Stomach (tissue), 9 donors: ENCODE results near the gene FOXN4. TPM values are rescaled to one million over a fixed set of nuclear protein-coding genes. Genes with fewer than 3 reads are reported as not detected.

Experiments used
- DNase-seq, 2 donors: peaks; one replicate each; pipeline versions ENCODE4 v3.0.0 to v3.0.0-alpha.2; 2013 to 2019
- H3K27ac ChIP-seq, 5 donors: fragments of 200-600 bp in 4 of 5; sonication (generic) in 4 of 5; one replicate each; pipeline ENCODE4 v1.5.1; 2013 to 2019; ENCODE audit warnings: mild to moderate bottlenecking in 1 of 5, moderate library complexity in 1 of 5
- H3K27me3 ChIP-seq, 3 donors: fragments of 200-600 bp; sonication (generic); one replicate each; pipeline ENCODE4 v1.5.1; 2017 to 2019; ENCODE audit warnings: mixed run types in 1 of 3
- H3K36me3 ChIP-seq, 4 donors: fragments of 200-600 bp; sonication (generic); 1 replicate in 3 of 4; 2 replicates in 1 of 4; pipeline ENCODE4 v1.5.1; 2016 to 2019
- H3K4me1 ChIP-seq, 4 donors: fragments of 200-600 bp; sonication (generic); one replicate each; pipeline ENCODE4 v1.5.1; 2016 to 2019
- H3K4me3 ChIP-seq, 4 donors: fragments of 200-600 bp; sonication (generic) in 3 of 4; one replicate each; pipeline ENCODE4 v1.5.1; 2016 to 2019; ENCODE audit warnings: mild to moderate bottlenecking in 1 of 4
- H3K9me3 ChIP-seq, 4 donors: fragments of 200-600 bp; sonication (generic); one replicate each; pipeline ENCODE4 v1.5.1; 2016 to 2019
- CTCF ChIP-seq, 7 experiments: fragments of 450-650 bp in 4 of 7; fragments of 200-600 bp in 3 of 7; sonication (generic) in 3 of 7; IDR thresholded peaks; one replicate each; pipeline ENCODE4 v1.5.1; 2016 to 2019; ENCODE audit warnings: antibody characterized with exemption in 7 of 7, control low read depth in 2 of 7, mild to moderate bottlenecking in 1 of 7
- EP300 ChIP-seq: sonication (generic); formaldehyde crosslinking; IDR thresholded peaks from one replicate; pipeline ENCODE4 v1.6.1; 2017; ENCODE audit warnings: antibody characterized with exemption
- POLR2A ChIP-seq, 4 donors: fragments of 450-650 bp; IDR thresholded peaks; one replicate each; pipeline ENCODE4 v1.6.1; 2016; ENCODE audit warnings: antibody characterized with exemption in 4 of 4, control low read depth in 2 of 4, mild to moderate bottlenecking in 1 of 4, moderate library complexity in 1 of 4
- POLR2AphosphoS5 ChIP-seq, 3 donors: sonication (generic); formaldehyde crosslinking; IDR thresholded peaks; one replicate each; pipeline ENCODE4 v1.6.1; 2016; ENCODE audit warnings: antibody characterized with exemption in 3 of 3
- WGBS, 5 donors: extraction: QIAGEN DNeasy Blood & Tissue Kit in 3 of 5; methylation state at CpG; one replicate each; pipeline versions ENCODE4 v1.1.5 to v1.1.7; 2013 to 2018; 5-methylcytosine and 5-hydroxymethylcytosine counted together
- intact Hi-C: fragments of 100-400 bp; cut with DNase I; formaldehyde crosslinking; loops from one replicate; pipeline ENCODE4 v1.15.1; 2023; ENCODE audit warnings: low total_unique reads
- polyA plus RNA-seq, 3 donors: library from polyadenylated mRNA; stranded (reverse); fragments of 200-250 nt; gene quantifications; one replicate each; pipeline ENCODE4 v1.2.3, GENCODE V29; 2013
- total RNA-seq, 5 donors: library from RNA; depleted of rRNA; stranded (reverse); fragments of >200 nt; gene quantifications; one replicate each; pipeline versions ENCODE4 v1.1.0 to v1.2.3, GENCODE V29; 2014 to 2016
- donor health status: healthy with polysubstance abuse.
- donor health status: Bipolar disorder and iron deficiency.
- donor health status: healthy.

Gene FOXN4
- total and polyA plus RNA-seq, 8 donors: not detected

DNA sequence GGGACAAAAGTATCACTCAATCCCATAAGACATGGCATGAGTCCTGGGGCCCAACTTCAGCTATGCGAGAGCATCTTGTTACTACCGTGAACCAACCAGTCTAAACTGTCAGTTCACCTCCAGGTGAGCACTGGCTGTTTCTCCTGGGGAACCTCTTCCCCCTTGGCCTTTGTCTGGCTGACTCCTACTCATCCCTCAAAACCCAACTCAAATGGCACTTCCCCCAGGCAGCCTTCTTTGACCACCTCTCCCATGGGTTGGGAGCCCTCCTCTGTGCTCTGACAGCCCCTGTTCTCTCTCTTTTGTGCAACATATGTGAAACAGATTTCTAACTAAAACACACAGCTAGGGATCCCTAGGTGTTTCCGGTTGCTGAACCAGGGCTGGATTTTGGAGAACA lies 37.7 kb downstream of the FOXN4 start:
- 83 to 96% (median 90%) methylated on average over 1 to 3 of the region's 3 CpGs for WGBS, 5 donors
- TF ChIP-seq CTCF (IDR thresholded peaks at IDR 0.05) (no peak), POLR2AphosphoS5 (IDR thresholded peaks at IDR 0.05) (no peak), EP300 (no peak), POLR2A (IDR thresholded peaks at IDR 0.05) (no peak)
- intact Hi-C loops: no loop called here
- H3K27ac ChIP-seq: no peak overlapping the region
- DNase-seq: no peak
- H3K9me3 ChIP-seq: no peaks in the 10 kb centered on the region
- H3K27me3 ChIP-seq: no peaks in the 10 kb centered on the region
- H3K4me1 ChIP-seq: no peaks in the 10 kb centered on the region
- H3K36me3 ChIP-seq: peaks cover 12 to 48% (median 27%) of the 10 kb centered on the region in 4 donors
- H3K4me3 ChIP-seq: no peak overlapping the region

DNA sequence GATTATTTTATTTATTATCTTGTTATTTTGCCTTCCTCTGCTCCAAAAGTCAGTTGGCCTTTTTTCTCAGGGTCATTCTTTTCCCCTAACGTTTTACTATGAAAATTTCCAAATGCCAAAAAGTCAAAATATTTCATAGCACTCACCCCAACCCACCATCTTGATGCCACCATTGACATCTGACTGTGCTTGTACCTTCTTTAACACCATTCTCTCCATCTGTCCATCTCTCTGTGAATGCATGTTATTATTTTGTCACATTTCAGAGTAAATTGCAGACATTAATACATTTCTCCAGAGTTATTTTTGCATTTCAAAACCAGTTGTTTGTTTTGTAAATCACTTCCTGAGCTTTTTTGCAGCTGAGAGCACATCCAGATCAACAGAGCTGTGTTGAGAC lies 38.6 kb downstream of the FOXN4 start:
- no peaks in the 10 kb centered on the region for H3K27me3 ChIP-seq
- DNase-seq: no peak
- no peaks in the 10 kb centered on the region for H3K4me1 ChIP-seq
- H3K9me3 ChIP-seq: no peaks in the 10 kb centered on the region
- TF ChIP-seq POLR2AphosphoS5 (IDR thresholded peaks at IDR 0.05) (no peak), CTCF (IDR thresholded peaks at IDR 0.05) (no peak), EP300 (no peak), POLR2A (IDR thresholded peaks at IDR 0.05) (no peak)
- intact Hi-C loops: no loop called here
- 0 to 40% (median 28%) methylated on average over 1 of the region's 1 CpG for WGBS, 5 donors
- no peak overlapping the region for H3K4me3 ChIP-seq
- peaks cover 21 to 57% (median 37%) of the 10 kb centered on the region in 4 donors for H3K36me3 ChIP-seq
- H3K27ac ChIP-seq: no peak overlapping the region

GRCh38 chr12:109269428-109269827 lies 39.7 kb downstream of the FOXN4 start:
- Histone ChIP-seq H3K27me3 (no peaks in the 10 kb centered on the region), H3K4me3 (no peak overlapping the region), H3K9me3 (no peaks in the 10 kb centered on the region), H3K4me1 (no peaks in the 10 kb centered on the region), H3K36me3 (peaks cover 32 to 67% (median 47%) of the 10 kb centered on the region in 4 donors), H3K27ac (no peak overlapping the region)
- no peak for DNase-seq
- TF ChIP-seq CTCF (IDR thresholded peaks at IDR 0.05) (no peak), POLR2AphosphoS5 (IDR thresholded peaks at IDR 0.05) (no peak), POLR2A (IDR thresholded peaks at IDR 0.05) (no peak), EP300 (no peak)
- WGBS, 5 donors: 46 to 74% (median 50%) methylated on average over 3 of the region's 3 CpGs
- intact Hi-C loops: loop anchor here (5.0 kb wide), 1 partner anchor 118 kb away; no protein-coding TSS in a partner anchor

DNA sequence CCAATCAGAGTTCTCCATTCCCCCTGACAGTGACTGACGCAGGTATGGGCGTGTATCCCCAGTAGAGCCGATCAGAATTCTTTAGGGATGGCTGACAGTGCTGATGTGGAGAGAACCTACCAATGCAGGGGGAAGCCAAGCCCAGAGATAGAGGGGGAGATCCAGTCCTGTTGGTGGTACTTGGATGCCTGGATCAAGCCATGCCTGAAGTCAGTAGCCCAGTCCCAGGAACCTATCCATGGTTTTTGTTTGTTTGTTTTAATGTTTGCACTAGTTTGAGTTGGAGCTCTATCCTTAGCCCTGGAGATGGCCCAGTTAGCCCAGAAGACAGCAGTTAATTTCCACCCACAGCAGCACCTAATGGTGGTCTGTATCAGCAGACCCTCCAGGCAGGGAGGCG lies 40.2 kb downstream of the FOXN4 start:
- 86 to 94% (median 90%) methylated on average over 4 of the region's 4 CpGs for WGBS, 5 donors
- Histone ChIP-seq H3K4me1 (no peaks in the 10 kb centered on the region), H3K36me3 (peaks cover 34 to 73% (median 53%) of the 10 kb centered on the region in 4 donors), H3K27me3 (no peaks in the 10 kb centered on the region), H3K9me3 (no peaks in the 10 kb centered on the region), H3K4me3 (no peak overlapping the region), H3K27ac (no peak overlapping the region)
- no peak for DNase-seq
- TF ChIP-seq EP300 (no peak), POLR2AphosphoS5 (IDR thresholded peaks at IDR 0.05) (no peak), POLR2A (IDR thresholded peaks at IDR 0.05) (no peak), CTCF (IDR thresholded peaks at IDR 0.05) (no peak)
- intact Hi-C loops: loop anchor here (5.0 kb wide), 1 partner anchor 118 kb away; no protein-coding TSS in a partner anchor
